ENCODE data around the gene KRTAP6-1.

Gene KRTAP6-1, protein sequence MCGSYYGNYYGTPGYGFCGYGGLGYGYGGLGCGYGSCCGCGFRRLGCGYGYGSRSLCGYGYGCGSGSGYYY

GRCh38 chr21:30613836-30614235 lies at the start of gene KRTAP6-1:
TSS of gene KRTAP6-1 (minus strand) at chr21:30613930. CDS start at chr21:30613904, 26 bp downstream.
- DNase-seq (ENCODE audit: low spot score) = no peak

GRCh38 chr21:30652891-30653290 lies 39.2 kb upstream of the KRTAP6-1 start:
- DNase-seq (ENCODE audit: low spot score) = no peak

DNA sequence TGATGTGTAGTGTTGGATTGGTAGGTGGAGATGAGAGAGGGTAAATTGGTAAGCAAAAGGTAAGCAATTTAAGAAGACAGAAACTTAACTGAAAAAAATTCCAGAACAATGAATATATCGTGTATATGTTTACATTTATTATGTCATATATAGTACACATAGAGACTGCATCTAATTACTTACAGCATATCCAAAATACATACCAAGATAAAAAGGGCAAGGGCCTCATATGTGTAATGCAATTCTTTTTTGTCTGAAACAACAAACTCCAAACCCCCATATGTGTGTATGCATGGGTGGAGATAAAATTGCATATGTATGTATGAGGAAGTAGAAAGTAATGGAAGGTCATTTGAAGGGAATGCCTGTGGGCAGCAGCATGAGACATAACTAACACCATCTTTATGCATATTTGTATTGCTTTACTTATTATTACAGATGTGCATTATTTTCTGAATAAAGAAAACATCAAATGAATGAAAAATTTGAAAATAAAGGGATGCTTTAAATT lies 33.2 kb upstream of the KRTAP6-1 start:
- DNase-seq (ENCODE audit: low spot score) = no peak

- no peak for DNase-seq (ENCODE audit: low spot score)
Observed at GRCh38 chr21:30642564-30642963, 28.8 kb upstream of the KRTAP6-1 start, which contains the start of gene KRTAP20-3. TSS of gene KRTAP20-3 (plus strand) at chr21:30642864.

GRCh38 chr21:30638686-30639085 lies 25.0 kb upstream of the KRTAP6-1 start:
- DNase-seq (ENCODE audit: low spot score) = no peak

- DNase-seq (ENCODE audit: low spot score) = no peak
Observed at GRCh38 chr21:30634906-30635305, 21.2 kb upstream of the KRTAP6-1 start, which contains the start of gene KRTAP20-2. TSS of gene KRTAP20-2 (plus strand) at chr21:30635206. CDS start at chr21:30635264, 58 bp downstream.

GRCh38 chr21:30629200-30629599 lies 15.5 kb upstream of the KRTAP6-1 start:
- no peak for DNase-seq (ENCODE audit: low spot score)

DNA sequence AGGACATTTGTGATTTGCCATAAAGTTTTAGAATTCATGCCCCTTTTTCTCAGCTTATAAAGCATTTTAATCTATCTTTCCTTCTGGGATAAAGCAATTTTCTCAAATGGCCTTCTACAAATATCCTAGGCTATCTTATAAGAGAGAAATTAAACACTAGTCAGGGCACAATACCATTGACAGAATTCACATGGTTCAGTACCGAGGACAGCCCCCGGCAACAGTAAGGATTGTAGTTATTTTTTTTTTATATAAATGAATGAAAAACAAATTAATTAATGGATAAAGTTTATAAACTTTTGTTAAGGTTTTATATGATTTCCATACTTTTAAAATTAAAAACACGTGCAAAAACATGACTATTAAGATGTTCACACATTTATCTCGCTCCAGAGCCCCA lies 14.4 kb upstream of the KRTAP6-1 start:
- no peak for DNase-seq (ENCODE audit: low spot score)

DNA sequence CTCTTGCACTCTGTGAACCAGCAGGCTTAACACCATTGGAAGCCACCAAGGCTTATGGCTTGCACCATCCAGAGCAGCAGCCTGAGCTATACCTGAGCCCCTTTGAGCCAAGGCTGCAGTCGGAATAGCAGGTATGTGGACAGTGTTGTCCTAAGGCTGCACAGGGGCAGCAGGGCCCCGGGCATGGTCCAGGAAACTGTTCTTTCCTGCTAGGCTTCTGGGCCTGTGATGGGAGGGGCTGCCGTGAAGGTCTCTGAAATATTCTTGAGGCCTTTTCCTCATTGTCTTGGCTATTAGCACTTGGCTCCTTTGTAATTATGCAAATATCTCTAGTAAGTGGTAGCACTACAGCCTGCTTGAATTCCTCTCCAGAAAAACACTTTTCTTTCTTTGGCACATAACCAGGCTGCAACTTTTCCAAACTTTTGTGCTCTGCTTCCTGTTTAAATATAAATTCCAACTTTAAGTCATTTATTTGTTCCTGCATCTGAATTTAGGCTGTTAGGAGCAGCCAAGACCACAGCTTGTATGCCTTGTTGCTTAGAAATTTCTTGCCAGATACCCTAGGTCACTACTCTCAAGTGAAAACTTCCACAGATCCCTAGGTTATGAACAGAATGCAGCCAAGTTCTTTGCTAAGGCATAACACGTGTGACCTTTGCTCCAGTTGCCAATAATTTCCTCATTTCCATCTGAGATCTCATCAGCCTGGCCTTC lies 11.9 kb upstream of the KRTAP6-1 start:
- no peak for DNase-seq (ENCODE audit: low spot score)

DNA sequence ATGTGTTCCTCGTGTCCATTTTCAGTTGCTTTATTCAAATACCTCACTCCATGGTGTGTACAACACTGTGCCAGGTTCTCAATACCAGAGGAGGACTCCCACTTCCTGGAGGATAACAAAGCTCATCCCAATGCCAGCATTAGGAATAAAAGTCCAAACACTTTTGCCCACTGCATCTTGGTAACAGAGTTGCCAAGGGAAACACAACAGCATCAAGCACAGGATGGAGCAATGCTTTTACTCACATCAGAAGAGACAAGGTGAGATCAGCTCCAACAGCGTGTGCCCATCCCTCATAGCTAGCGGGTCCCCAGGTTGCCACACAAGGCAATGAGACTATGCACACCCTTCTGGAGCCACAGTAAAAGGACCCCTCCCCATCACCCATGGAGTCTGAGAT lies 9.6 kb upstream of the KRTAP6-1 start:
- no peak for DNase-seq (ENCODE audit: low spot score)

GRCh38 chr21:30620522-30620921 lies 6.8 kb upstream of the KRTAP6-1 start, which contains the start of gene KRTAP20-4:
TSS of gene KRTAP20-4 (plus strand) at chr21:30620627.
- no peak for DNase-seq (ENCODE audit: low spot score)

GRCh38 chr21:30620080-30620479 lies 6.3 kb upstream of the KRTAP6-1 start:
- DNase-seq (ENCODE audit: low spot score) = no peak

DNA sequence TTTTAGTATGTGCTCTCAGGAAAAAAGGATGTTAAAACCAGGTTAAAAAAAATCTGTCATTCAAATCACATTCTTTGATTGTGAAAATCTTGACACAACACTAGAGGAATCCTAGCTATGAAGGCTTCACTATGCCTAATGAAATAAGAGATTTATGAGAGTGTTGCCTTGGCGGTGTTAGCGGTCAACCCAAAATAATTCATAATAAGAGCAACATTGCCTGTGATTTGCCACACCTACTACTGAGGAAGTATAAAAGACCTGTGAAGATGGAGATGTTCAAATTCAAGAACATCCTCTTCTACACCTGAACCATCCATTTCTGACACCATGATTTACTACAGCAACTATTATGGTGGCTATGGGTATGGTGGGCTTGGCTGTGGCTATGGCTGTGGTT lies 2.4 kb upstream of the KRTAP6-1 start, which contains the start of gene KRTAP20-1:
Gene KRTAP20-1, plus strand, starts transcription at position 301 of the 400 bp plus-strand sequence. Its CDS starts 30 bp downstream, at position 331.
- DNase-seq (ENCODE audit: low spot score) = no peak

DNA sequence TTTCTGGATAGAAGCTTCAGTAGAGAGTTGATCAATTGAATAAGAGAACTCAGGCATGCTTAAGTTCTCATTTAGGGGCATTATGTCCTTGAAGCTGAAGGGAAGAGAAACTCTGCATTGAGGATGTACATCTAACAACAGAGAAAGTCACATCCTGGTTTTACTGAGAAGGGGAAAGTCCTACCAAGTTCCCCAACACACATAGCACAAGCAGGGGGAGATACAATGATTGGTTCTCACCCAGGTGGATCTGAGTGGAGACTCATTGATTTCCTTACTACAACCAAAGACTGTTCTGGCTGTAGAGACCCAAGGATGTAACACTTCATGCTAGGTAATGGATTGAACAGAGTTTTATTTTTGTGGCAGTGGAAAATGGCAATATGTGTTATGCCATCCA lies 1.5 kb upstream of the KRTAP6-1 start:
- DNase-seq (ENCODE audit: low spot score) = no peak

- DNase-seq (ENCODE audit: low spot score) = no peak
Observed at GRCh38 chr21:30612132-30612531, 1.6 kb downstream of the KRTAP6-1 start.

DNA sequence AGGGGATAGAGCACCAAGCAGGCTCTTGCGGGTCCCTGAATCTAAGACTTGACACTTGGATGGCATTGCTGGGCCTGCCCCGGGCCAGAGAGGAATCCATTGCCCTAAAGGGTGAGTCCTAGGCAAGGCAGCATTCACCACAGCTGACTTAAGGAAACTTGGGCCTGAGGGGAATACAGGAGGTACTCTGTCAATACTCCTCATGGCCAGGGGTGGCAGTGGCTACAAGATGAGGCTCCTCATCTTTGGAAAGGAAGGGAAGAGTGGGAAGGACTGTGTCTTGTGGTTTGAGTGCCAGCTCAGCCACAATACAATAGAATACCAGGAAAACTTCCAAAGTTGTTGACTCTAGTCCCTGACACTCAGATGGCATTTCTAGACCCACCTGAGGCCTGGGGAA lies 7.8 kb downstream of the KRTAP6-1 start:
- no peak for DNase-seq (ENCODE audit: low spot score)

DNA sequence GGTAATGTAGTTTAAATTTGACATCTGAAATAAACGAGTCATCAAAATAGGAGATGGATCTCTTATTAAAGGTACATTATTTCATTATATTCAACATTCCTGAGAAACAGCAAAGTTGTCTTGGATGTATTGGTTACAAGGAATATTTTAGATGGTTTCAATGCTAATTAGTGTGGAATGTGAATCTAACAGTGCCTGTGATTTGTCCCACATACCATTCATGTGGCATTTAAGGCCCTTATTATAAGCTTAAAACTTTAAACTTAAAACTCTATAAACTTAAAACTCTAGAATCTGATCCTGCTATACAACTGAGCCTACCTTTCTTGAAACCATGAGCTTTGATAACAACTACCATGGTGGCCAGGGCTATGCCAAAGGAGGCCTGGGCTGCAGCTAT lies 12.9 kb downstream of the KRTAP6-1 start, which contains the start of gene KRTAP22-1:
Gene KRTAP22-1, plus strand, starts transcription at position 301 of the 400 bp plus-strand sequence.
- no peak for DNase-seq (ENCODE audit: low spot score)

GRCh38 chr21:30598802-30599201 lies 14.9 kb downstream of the KRTAP6-1 start, which contains the start of gene KRTAP6-2:
TSS of gene KRTAP6-2 (minus strand) at chr21:30598902. CDS start at chr21:30598874, 28 bp downstream.
- no peak for DNase-seq (ENCODE audit: low spot score)

DNA sequence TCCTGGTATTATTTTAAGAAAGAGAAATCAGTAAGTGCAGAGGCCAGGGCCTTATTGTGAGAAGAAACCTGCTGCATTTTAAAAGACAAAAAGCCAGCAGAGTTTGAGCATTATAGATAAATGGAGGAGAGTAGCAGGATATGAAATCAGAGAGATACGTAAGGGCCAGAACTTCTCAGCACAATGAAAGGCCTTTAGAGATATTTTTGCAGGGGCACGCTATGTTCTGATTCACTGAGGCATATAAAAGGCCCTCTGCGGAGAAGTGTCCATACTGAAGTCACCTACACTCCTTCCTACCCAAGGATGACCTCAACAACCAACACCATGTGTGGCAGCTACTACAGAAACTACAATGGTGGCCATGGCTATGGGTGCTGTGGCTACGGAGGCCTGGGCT lies 21.6 kb downstream of the KRTAP6-1 start, which contains the start of gene KRTAP6-3:
Gene KRTAP6-3, plus strand, starts transcription at position 301 of the 400 bp plus-strand sequence. Its CDS starts 6 bp downstream, at position 307.
- DNase-seq (ENCODE audit: low spot score) = no peak

DNA sequence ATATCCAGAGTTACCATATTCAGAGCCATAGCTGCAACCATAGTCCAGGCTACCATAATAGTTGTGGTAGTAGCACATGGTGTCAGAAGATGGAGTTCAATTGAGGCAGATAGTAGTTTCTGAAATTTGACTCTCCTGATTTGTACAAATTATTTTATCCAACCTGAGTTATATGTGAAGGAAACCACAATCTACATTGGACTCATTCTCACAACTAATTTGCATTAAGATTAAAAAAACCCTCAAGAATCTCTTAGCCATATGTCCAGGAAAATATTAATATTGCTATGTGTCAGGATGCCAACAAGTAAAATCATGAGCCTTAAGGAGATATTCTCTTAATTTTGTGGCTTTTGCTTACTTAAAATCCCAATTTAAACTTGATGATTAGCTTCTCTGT lies 23.4 kb downstream of the KRTAP6-1 start, which contains the start of gene KRTAP22-2:
Gene KRTAP22-2, minus strand, starts transcription at position 101 of the 400 bp plus-strand sequence.
- no peak for DNase-seq (ENCODE audit: low spot score)

DNA sequence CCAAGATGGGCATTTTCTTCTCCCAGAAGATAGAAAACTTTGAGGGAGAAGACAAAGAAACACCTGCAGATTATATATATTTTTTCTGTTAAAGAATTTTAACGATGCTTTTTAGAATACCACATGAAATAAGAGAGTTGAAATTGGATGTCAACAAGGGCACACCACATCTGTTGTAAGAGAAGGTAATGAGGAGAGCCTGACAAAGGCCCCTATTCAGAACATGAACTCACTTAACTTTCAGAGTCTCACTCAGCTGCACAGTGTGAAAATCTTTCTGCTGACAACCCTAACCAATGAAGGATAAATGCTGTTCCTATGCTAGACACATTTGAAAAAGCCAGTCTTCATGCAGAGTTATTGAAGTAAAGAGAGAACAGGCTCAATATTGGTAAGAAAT lies 30.9 kb downstream of the KRTAP6-1 start:
- DNase-seq (ENCODE audit: low spot score) = no peak

GRCh38 chr21:30580132-30580531 lies 33.6 kb downstream of the KRTAP6-1 start:
- DNase-seq (ENCODE audit: low spot score) = no peak

DNA sequence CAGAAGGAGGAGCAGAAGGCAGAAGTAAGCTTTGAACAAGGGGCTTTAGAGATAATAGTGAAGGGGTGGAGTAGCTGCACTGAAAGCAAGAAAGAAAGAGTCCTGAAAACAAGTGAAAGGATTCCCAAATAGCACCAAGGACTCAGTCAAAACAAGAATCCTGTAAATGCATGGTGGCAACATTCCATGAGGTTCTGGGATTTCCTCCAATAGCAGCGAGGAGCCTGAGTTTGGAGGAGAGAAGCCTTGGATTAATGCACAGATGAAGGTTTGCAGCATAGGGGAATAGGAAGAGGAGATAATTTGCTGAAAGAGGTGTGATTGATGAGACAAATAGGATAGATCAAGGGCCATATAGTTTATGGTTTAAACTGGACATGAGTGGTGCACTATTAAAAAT lies 34.4 kb downstream of the KRTAP6-1 start:
- no peak for DNase-seq (ENCODE audit: low spot score)
